Measurements from ENCODE around the gene KIF17.

DNA sequence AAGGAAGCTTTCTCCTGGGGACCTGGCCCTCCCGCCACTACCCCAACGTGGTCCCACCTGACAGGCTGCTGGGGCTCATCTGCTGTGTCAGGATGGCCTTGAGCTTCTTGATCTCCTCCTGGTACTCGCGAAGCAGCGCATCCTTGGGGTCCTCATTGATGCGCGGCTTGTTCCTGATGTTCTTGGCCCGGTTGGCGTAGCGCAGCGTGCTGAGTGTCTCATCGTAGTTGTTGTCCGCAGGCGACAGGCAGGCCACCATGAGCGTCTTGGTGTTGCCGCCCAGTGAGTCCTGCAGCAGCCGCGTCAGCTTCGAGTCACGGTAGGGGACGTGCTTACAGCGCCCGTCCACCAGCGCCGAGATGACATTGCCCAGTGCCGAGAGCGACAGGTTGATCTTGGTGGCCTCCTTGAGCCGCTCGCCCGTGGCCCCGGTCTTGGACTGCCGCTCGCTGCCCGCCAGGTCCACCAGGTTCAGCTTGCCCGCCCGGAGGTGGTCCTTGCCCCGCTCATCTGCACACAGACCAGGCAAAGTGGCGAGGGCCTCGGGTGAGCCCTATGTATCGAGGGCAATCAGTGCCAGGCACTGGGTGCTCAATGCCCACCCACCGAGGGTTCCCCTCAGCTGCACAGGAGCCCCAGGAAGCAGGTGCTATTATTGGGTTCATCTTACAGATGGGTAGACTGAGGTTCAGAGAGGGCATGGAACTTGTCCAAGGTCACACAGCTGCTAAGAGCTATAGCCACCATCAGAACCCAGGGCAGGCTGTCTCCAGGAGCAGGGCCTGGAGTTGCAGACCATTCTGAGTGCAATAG lies 13.2 kb downstream of the KIF17 start:
- TF ChIP-seq POLR2A (IDR thresholded peaks at IDR 0.05) = no peak
- TF ChIP-seq, protein P1, sequence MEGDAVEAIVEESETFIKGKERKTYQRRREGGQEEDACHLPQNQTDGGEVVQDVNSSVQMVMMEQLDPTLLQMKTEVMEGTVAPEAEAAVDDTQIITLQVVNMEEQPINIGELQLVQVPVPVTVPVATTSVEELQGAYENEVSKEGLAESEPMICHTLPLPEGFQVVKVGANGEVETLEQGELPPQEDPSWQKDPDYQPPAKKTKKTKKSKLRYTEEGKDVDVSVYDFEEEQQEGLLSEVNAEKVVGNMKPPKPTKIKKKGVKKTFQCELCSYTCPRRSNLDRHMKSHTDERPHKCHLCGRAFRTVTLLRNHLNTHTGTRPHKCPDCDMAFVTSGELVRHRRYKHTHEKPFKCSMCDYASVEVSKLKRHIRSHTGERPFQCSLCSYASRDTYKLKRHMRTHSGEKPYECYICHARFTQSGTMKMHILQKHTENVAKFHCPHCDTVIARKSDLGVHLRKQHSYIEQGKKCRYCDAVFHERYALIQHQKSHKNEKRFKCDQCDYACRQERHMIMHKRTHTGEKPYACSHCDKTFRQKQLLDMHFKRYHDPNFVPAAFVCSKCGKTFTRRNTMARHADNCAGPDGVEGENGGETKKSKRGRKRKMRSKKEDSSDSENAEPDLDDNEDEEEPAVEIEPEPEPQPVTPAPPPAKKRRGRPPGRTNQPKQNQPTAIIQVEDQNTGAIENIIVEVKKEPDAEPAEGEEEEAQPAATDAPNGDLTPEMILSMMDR (IDR thresholded peaks at IDR 0.05) = no peak
